NT2/D1 (cell line): ENCODE measurements around the gene EPHA4.

Source experiments
- SUZ12 ChIP-seq: IDR thresholded peaks from 2 replicates; pipeline ENCODE4 v1.6.1; 2011; ENCODE audit not compliant: insufficient read length, insufficient read depth; ENCODE audit errors: extremely low read depth
- YY1 ChIP-seq: IDR thresholded peaks from 2 replicates; pipeline ENCODE4 v1.6.1; 2011; ENCODE audit not compliant: insufficient read length, insufficient read depth
- ZNF274 ChIP-seq: IDR thresholded peaks from 2 replicates; pipeline ENCODE4 v1.6.1; 2011; ENCODE audit warnings: mild to moderate bottlenecking, low read depth, low read length

- no peak for TF ChIP-seq SUZ12
- TF ChIP-seq ZNF274 = no peak
- no peak for TF ChIP-seq YY1
These were observed 159.1 kb downstream of the EPHA4 start for GRCh38 chr2:221412978-221413377.
